SH-SY5Y (cell line): ENCODE data around the gene CCDC68.

Experiments used
- GATA2 ChIP-seq: IDR thresholded peaks from 2 replicates; pipeline ENCODE4 v1.6.1; 2011; ENCODE audit warnings: mild to moderate bottlenecking, low read depth, low read length
- GATA3 ChIP-seq: IDR thresholded peaks from 2 replicates; pipeline ENCODE4 v1.6.1; 2011; ENCODE audit warnings: low read depth, mild to moderate bottlenecking, low read length, moderate library complexity

- TF ChIP-seq GATA3 (no peak), GATA2 (no peak)
Observed at GRCh38 chr18:54949588-54949987, 9.7 kb downstream of the CCDC68 start.
